Loucy (cell line): ENCODE data around the gene AGXT2.
A peak's percentile ranks its signal among the peaks of the same experiment; 100 is the strongest.

Source experiments
- H2AFZ ChIP-seq: fragments of 200-600 bp; sonication (generic); 2 replicates; pipeline ENCODE4 v1.6.0; 2016; ENCODE audit warnings: antibody characterized with exemption, mild to moderate bottlenecking, low read length, moderate library complexity
- H3F3A ChIP-seq: fragments of 200-600 bp; 2 replicates; pipeline ENCODE4 v1.6.0; 2016; ENCODE audit warnings: antibody characterized with exemption, low read depth, mild to moderate bottlenecking
- H3K27me3 ChIP-seq: fragments of 200-600 bp; sonication (generic); 2 replicates; pipeline ENCODE4 v1.6.1; 2014; ENCODE audit warnings: low read length, mild to moderate bottlenecking; ENCODE audit not compliant: insufficient read depth, poor library complexity, severe bottlenecking
- H3K36me3 ChIP-seq: fragments of 200-600 bp; sonication (generic); 2 replicates; pipeline ENCODE4 v1.6.1; 2016; ENCODE audit warnings: low read length; ENCODE audit not compliant: insufficient read depth
- H3K4me1 ChIP-seq: fragments of 200-600 bp; sonication (generic); 2 replicates; pipeline ENCODE4 v1.5.1; 2014; ENCODE audit warnings: low read length, mild to moderate bottlenecking; ENCODE audit not compliant: insufficient read depth, poor library complexity, severe bottlenecking
- H3K4me2 ChIP-seq: fragments of 200-600 bp; sonication (generic); 2 replicates; pipeline ENCODE4 v1.6.0; 2014; ENCODE audit warnings: antibody characterized with exemption, low read length, low read depth, mild to moderate bottlenecking; ENCODE audit not compliant: poor library complexity, severe bottlenecking
- H3K4me3 ChIP-seq: fragments of 200-600 bp; sonication (generic); 2 replicates; pipeline ENCODE4 v1.5.1; 2014; ENCODE audit warnings: low read length, mild to moderate bottlenecking, mixed read lengths; ENCODE audit not compliant: poor library complexity, severe bottlenecking
- H3K79me2 ChIP-seq: fragments of 200-600 bp; sonication (generic); 2 replicates; pipeline ENCODE4 v1.6.1; 2014; ENCODE audit warnings: low read length; ENCODE audit not compliant: insufficient read depth
- H3K9ac ChIP-seq: fragments of 200-600 bp; sonication (generic); 2 replicates; pipeline ENCODE4 v1.6.0; 2014; ENCODE audit warnings: mild to moderate bottlenecking, low read depth, low read length, moderate library complexity; ENCODE audit not compliant: poor library complexity, severe bottlenecking
- H3K9me2 ChIP-seq: fragments of 200-600 bp; sonication (generic); replicated peaks from 2 replicates; pipeline ENCODE4 v1.6.1; 2016; ENCODE audit warnings: low read depth, low read length, mixed read lengths
- H3K9me3 ChIP-seq: fragments of 200-600 bp; sonication (generic); 2 replicates; pipeline ENCODE4 v1.6.1; 2014; ENCODE audit warnings: mild to moderate bottlenecking, antibody characterized with exemption, low read length, low read depth; ENCODE audit not compliant: insufficient read depth
- H4K20me1 ChIP-seq: fragments of 200-600 bp; sonication (generic); 2 replicates; pipeline ENCODE4 v1.6.0; 2014; ENCODE audit warnings: antibody characterized with exemption, low read length, mild to moderate bottlenecking; ENCODE audit not compliant: insufficient read depth, poor library complexity, severe bottlenecking
- EZH2phosphoT487 ChIP-seq: fragments of 200-600 bp; IDR thresholded peaks from 2 replicates; pipeline ENCODE4 v1.6.1; 2018; ENCODE audit warnings: antibody characterized with exemption, mild to moderate bottlenecking, moderate library complexity, borderline replicate concordance
- TF ChIP-seq, protein P1 (sequence below): fragments of 200-600 bp; sonication (generic); conservative IDR thresholded peaks from 2 replicates; pipeline ENCODE4 v1.5.1; 2014; ENCODE audit warnings: mild to moderate bottlenecking, antibody characterized with exemption, low read length

AGXT2 gene

DNA sequence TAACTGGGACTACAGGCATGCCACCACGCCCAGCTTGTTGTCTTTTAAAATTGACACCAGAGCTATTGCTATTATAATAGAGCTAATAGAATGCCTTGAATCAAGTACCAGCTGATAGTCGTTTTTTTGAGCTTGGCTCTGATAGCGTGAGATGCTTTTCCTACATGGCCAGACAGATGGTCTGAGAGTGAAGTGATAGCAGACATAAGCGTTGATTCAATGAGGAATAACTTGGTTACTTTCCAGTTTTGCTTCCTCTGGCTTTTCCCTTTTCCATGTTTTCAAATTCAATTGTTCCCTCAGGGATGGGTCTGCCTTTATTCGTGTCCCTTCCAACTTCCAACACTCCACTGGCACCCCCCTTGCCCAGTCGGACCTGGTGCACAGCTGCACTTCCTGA, 15.4 kb downstream of the AGXT2 start:
- H3K4me2 ChIP-seq: no peak overlapping the region
- H3K36me3 ChIP-seq: no peaks in the 10 kb centered on the region
- TF ChIP-seq, protein P1, sequence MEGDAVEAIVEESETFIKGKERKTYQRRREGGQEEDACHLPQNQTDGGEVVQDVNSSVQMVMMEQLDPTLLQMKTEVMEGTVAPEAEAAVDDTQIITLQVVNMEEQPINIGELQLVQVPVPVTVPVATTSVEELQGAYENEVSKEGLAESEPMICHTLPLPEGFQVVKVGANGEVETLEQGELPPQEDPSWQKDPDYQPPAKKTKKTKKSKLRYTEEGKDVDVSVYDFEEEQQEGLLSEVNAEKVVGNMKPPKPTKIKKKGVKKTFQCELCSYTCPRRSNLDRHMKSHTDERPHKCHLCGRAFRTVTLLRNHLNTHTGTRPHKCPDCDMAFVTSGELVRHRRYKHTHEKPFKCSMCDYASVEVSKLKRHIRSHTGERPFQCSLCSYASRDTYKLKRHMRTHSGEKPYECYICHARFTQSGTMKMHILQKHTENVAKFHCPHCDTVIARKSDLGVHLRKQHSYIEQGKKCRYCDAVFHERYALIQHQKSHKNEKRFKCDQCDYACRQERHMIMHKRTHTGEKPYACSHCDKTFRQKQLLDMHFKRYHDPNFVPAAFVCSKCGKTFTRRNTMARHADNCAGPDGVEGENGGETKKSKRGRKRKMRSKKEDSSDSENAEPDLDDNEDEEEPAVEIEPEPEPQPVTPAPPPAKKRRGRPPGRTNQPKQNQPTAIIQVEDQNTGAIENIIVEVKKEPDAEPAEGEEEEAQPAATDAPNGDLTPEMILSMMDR: no peak
- no peak for TF ChIP-seq EZH2phosphoT487
- no peaks in the 10 kb centered on the region for H3K4me1 ChIP-seq
- H3K9ac ChIP-seq: no peak overlapping the region
- H3K27me3 ChIP-seq: peaks cover 5% of the 10 kb centered on the region
- no peak overlapping the region for H2AFZ ChIP-seq
- no peak overlapping the region for H3K4me3 ChIP-seq
- H4K20me1 ChIP-seq: no peaks in the 10 kb centered on the region
- no peaks in the 10 kb centered on the region for H3K79me2 ChIP-seq
- H3K9me2 ChIP-seq: no peaks in the 10 kb centered on the region
- H3F3A ChIP-seq: no peaks in the 10 kb centered on the region
- no peaks in the 10 kb centered on the region for H3K9me3 ChIP-seq

DNA sequence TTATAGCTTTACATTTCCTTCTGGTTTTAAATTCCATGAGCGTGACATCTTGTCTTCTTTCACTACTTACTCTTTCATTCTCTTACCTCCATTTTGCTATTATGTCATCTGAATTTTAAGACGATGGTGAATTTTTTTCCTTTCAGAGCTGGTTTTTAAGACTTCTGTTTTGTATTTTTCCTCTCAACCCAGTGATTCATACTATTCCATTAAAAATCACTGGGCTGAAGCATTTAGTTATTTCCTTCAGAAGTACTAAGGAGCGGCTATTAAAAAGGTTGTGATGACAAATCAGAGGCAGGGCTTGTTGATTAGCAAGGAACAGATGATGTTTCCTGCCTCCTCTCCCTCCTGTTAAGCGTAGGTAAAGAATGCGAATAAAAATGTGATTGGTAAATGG, 16.5 kb downstream of the AGXT2 start:
- Histone ChIP-seq H3K36me3 (no peaks in the 10 kb centered on the region), H3K4me3 (no peak overlapping the region), H3K79me2 (no peaks in the 10 kb centered on the region), H4K20me1 (no peaks in the 10 kb centered on the region), H3K27me3 (no peaks in the 10 kb centered on the region), H3K9me2 (no peaks in the 10 kb centered on the region), H3K4me2 (no peak overlapping the region), H2AFZ (no peak overlapping the region), H3K4me1 (no peaks in the 10 kb centered on the region), H3K9ac (no peak overlapping the region), H3F3A (no peaks in the 10 kb centered on the region), H3K9me3 (no peaks in the 10 kb centered on the region)
- TF ChIP-seq EZH2phosphoT487: no peak
- TF ChIP-seq, protein P1: no peak

DNA sequence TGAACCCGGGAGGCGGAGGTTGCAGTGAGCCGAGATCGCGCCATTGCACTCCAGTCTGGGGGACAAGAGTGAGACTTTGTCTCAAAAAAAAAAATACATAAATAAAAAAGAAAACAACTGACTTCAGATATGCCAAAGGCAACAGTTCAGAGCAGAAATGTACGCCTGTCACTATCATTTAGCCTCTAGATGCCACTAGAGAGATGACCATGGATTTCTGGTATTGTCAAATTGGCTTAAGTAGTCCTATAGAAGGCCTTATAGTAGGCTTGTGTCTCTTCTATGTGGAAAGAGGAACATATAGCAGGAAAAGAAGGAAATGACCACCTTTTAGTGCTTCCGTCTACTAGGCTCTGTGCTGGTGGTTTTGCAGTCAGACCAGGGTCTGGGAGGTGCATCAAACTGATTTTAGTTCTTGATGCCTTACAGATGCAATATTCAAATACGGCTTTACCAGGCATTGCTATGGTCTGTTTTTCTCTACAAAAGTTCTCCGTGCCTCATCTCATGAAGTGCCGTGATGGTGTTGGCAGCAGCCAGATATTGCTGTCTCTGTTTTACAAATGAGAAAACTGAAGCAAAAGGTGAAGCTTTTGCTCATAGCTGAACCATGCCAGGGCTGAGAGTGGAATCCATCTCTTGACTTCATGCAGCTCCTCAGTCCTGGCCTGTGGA, 17.2 kb downstream of the AGXT2 start:
- no peak overlapping the region for H3K4me2 ChIP-seq

More for the DNA sequence above, 17.2 kb downstream of the AGXT2 start:
- Histone ChIP-seq H3K36me3 (no peaks in the 10 kb centered on the region), H3K27me3 (no peaks in the 10 kb centered on the region), H3F3A (no peaks in the 10 kb centered on the region), H3K79me2 (no peaks in the 10 kb centered on the region), H2AFZ (no peak overlapping the region), H4K20me1 (no peaks in the 10 kb centered on the region), H3K4me1 (no peaks in the 10 kb centered on the region), H3K4me3 (no peak overlapping the region), H3K9me2 (no peaks in the 10 kb centered on the region), H3K9ac (no peak overlapping the region), H3K9me3 (no peaks in the 10 kb centered on the region)
- TF ChIP-seq, protein P1: peak; percentile 34
- TF ChIP-seq EZH2phosphoT487: no peak
